T-helper 2 cell treated with Interferon-gamma antibody and Interleukin-4, amounts not matched to agents 5 μg/mL and 100 μg/mL, for 36 hours (primary cell): ENCODE measurements around the gene PHLDA1.

Experiments used
- DNase-seq: peaks from one replicate; pipeline ENCODE4 v3.0.0; 2021; ENCODE audit warnings: low spot score
- H3K27ac Mint-ChIP-seq: one replicate; pipeline ENCODE4 v1.8.0; 2021; ENCODE audit warnings: mild to moderate bottlenecking, mixed read lengths
- H3K27me3 Mint-ChIP-seq: one replicate; pipeline ENCODE4 v1.8.0; 2021; ENCODE audit warnings: low read depth, mixed read lengths
- H3K36me3 Mint-ChIP-seq: one replicate; pipeline ENCODE4 v1.8.0; 2021; ENCODE audit warnings: low read depth, mixed read lengths
- H3K4me1 Mint-ChIP-seq: one replicate; pipeline ENCODE4 v1.8.0; 2021; ENCODE audit warnings: low read depth, mixed read lengths
- H3K4me3 Mint-ChIP-seq: one replicate; pipeline ENCODE4 v1.8.0; 2022; ENCODE audit warnings: mild to moderate bottlenecking, moderate library complexity, mixed read lengths
- H3K9me3 Mint-ChIP-seq: one replicate; pipeline ENCODE4 v1.8.0; 2021; ENCODE audit warnings: mixed read lengths

Gene PHLDA1

DNA sequence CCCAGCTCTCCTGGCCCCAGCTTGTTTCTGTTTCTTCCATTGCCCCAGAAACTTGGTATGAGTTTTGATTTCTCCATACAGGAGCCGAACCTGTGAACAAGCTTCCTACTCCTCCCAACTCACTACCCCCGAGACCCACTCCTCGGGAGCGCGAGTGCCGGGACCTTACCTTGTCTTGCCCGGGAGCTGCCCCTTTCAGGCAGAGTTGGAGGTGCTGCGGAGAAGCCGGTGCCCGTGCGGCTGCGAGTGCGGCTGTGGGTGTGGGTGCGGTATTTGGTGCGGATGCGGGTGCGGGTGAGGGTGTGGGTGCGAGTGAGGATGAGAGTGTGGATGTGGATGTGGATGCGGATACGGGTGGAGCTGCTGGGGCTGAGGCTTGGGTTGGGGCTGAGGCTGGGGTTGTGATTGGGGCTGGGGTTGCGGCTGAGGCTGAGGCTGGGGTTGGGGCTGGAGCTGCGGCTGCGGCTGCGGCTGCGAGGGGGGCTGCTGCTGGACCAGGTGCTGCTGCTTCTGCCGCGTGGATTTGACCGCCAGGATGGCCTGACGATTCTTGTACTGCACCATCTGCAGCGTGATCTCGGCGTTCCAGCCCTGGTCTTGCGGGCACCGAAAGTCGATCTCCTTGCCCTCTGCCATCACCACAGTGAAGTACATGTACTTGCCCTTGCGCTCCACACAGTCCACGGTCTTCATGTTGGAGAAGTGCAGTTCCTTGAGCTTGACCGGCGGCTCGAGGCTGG lies 1.1 kb downstream of the PHLDA1 start:
- peaks cover 3% of the 10 kb centered on the region for H3K27me3 Mint-ChIP-seq
- H3K4me1 Mint-ChIP-seq = peaks cover 50% of the 10 kb centered on the region
- H3K27ac Mint-ChIP-seq = peak overlapping the region; percentile 97
- DNase-seq = peak; percentile 54
- H3K9me3 Mint-ChIP-seq = no peaks in the 10 kb centered on the region
- H3K36me3 Mint-ChIP-seq = peaks cover 42% of the 10 kb centered on the region
- peak overlapping the region; percentile 98 for H3K4me3 Mint-ChIP-seq

- H3K27me3 Mint-ChIP-seq = peaks cover 3% of the 10 kb centered on the region
- no peaks in the 10 kb centered on the region for H3K9me3 Mint-ChIP-seq
- peak; percentile 40 for DNase-seq
- H3K36me3 Mint-ChIP-seq = peaks cover 44% of the 10 kb centered on the region
- H3K4me1 Mint-ChIP-seq = peaks cover 50% of the 10 kb centered on the region
- H3K27ac Mint-ChIP-seq = peak overlapping the region; percentile 97
- H3K4me3 Mint-ChIP-seq = peak overlapping the region; percentile 98
These were observed 1.6 kb downstream of the PHLDA1 start for GRCh38 chr12:76029982-76030340.

- H3K4me3 Mint-ChIP-seq = peak overlapping the region; percentile 98
- H3K9me3 Mint-ChIP-seq = no peaks in the 10 kb centered on the region
- H3K27me3 Mint-ChIP-seq = peaks cover 3% of the 10 kb centered on the region
- DNase-seq = no peak
- H3K4me1 Mint-ChIP-seq = peaks cover 56% of the 10 kb centered on the region
- peaks cover 44% of the 10 kb centered on the region for H3K36me3 Mint-ChIP-seq
- H3K27ac Mint-ChIP-seq = peak overlapping the region; percentile 76
These were observed 2.9 kb downstream of the PHLDA1 start for GRCh38 chr12:76028571-76029277.

GRCh38 chr12:76026643-76027063 lies 4.9 kb downstream of the PHLDA1 start:
- H3K4me3 Mint-ChIP-seq = no peak overlapping the region
- no peak for DNase-seq
- peaks cover 43% of the 10 kb centered on the region for H3K36me3 Mint-ChIP-seq
- peaks cover 49% of the 10 kb centered on the region for H3K4me1 Mint-ChIP-seq
- peaks cover 3% of the 10 kb centered on the region for H3K27me3 Mint-ChIP-seq
- no peak overlapping the region for H3K27ac Mint-ChIP-seq
- H3K9me3 Mint-ChIP-seq = no peaks in the 10 kb centered on the region

GRCh38 chr12:76025601-76026575 lies 5.7 kb downstream of the PHLDA1 start:
- DNase-seq = no peak
- H3K27ac Mint-ChIP-seq = peak overlapping the region; percentile 4
- H3K9me3 Mint-ChIP-seq = no peaks in the 10 kb centered on the region
- H3K4me3 Mint-ChIP-seq = no peak overlapping the region
- peaks cover 45% of the 10 kb centered on the region for H3K36me3 Mint-ChIP-seq
- peaks cover 55% of the 10 kb centered on the region for H3K4me1 Mint-ChIP-seq
- peaks cover 3% of the 10 kb centered on the region for H3K27me3 Mint-ChIP-seq

- no peak for DNase-seq
- H3K9me3 Mint-ChIP-seq = no peaks in the 10 kb centered on the region
- peaks cover 39% of the 10 kb centered on the region for H3K36me3 Mint-ChIP-seq
- H3K27ac Mint-ChIP-seq = no peak overlapping the region
- no peaks in the 10 kb centered on the region for H3K27me3 Mint-ChIP-seq
- H3K4me3 Mint-ChIP-seq = no peak overlapping the region
- H3K4me1 Mint-ChIP-seq = peaks cover 61% of the 10 kb centered on the region
These were observed 6.5 kb downstream of the PHLDA1 start for GRCh38 chr12:76024942-76025600.

DNA sequence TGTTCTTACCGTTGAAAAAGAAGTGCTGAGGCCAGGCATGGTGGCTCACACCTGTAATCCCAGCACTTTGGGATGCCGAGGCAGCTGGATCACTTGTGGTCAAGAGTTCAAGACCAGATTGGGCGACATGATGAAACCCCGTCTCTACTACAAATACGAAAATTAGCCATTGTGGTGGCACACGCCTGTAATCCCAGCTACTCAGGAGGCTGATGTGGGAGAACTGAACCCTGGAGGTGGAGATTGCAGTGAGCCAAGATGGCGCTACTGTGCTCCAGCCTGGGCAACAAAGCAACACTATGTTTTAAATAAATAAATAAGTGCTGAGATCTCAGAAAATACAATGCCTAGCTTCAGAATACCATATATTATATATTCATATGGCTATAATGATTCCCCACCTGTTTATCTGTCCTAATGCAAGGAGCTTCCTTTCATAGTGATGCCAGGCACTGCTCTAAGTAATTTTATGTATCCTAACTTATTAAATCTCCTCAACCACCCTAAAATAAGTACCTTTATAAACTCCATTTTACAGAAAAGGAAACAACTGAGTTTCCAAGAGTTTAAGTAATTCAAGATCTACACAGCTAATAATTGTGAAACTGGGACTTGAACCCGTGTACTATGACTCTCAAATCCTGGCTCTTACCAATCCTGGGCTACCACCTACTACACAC lies 7.3 kb downstream of the PHLDA1 start:
- Mint-ChIP-seq H3K27me3 (no peaks in the 10 kb centered on the region), H3K27ac (no peak overlapping the region), H3K9me3 (no peaks in the 10 kb centered on the region), H3K36me3 (peaks cover 32% of the 10 kb centered on the region), H3K4me3 (no peak overlapping the region), H3K4me1 (peaks cover 66% of the 10 kb centered on the region)
- no peak for DNase-seq

GRCh38 chr12:76023069-76023690 lies 8.4 kb downstream of the PHLDA1 start:
- Mint-ChIP-seq H3K36me3 (peaks cover 22% of the 10 kb centered on the region), H3K4me3 (no peak overlapping the region), H3K9me3 (no peaks in the 10 kb centered on the region), H3K27ac (peak overlapping the region; percentile 13), H3K27me3 (no peaks in the 10 kb centered on the region), H3K4me1 (peaks cover 65% of the 10 kb centered on the region)
- DNase-seq = no peak

DNA sequence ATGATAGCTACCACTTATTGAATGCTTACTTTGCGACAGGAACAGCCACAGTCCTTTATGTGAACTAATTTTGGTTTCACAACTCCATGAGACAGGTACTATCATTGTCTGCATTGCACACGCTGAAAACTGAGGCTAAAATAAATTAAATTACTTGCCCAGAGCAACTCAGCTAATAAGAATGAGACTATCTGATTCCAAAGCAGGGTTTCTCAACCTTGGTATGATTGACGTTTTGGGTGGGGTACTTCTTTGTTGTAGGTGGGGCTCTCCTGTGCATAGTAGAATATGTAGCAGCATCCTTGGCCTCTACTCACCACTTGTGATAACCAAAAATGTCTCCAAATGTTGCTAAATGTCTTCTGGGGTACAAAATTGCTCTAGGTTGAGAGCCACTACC lies 9.1 kb downstream of the PHLDA1 start:
- Mint-ChIP-seq H3K36me3 (peaks cover 21% of the 10 kb centered on the region), H3K4me3 (no peak overlapping the region), H3K27ac (peak overlapping the region; percentile 13), H3K27me3 (no peaks in the 10 kb centered on the region), H3K4me1 (peaks cover 66% of the 10 kb centered on the region), H3K9me3 (no peaks in the 10 kb centered on the region)
- DNase-seq = no peak

DNA sequence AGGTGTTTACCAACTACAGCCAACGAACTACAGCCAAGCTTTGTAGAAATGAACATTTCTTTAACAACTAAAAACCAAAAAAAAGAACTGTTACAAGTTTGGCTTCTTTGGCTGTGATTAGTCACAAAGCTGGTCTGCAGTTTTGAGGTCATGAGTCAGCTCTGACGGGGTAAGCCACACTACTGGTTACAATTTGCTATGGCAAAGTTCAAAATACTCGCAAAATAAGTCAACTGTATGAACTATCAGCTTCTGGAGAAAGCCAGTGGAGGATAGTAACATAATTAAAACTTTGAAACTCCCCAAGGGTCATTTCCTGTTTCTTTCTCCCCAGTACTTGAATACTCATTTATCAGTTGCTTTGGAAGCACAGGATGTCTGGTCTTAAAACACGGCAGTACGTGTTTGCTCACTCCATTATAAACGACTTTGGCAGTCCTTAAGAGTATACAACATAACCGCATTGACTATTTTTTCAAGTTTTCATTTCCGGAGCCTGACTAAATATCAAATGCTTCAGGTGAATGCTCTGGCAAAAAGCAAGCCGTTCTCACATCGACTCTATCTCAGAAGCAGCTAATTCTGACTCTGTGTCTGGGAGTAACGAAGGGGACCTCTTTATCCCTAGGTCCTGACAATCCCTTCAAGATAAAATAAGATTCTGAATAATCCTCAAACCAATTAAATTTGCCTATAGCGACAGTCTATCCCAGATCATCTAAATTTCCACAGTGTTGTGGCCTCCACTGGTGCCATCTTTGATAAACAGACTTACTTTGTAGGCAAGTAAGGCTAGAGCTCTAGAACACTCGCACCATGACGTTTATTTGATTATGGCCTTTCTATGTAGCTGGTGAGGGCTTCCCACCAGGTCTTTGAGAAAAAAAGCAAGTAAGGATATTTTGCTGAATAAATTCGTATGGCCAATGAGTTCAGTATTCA lies 10.6 kb downstream of the PHLDA1 start:
- Mint-ChIP-seq H3K4me3 (peak overlapping the region; percentile 78), H3K27ac (peak overlapping the region; percentile 100), H3K27me3 (no peaks in the 10 kb centered on the region), H3K9me3 (no peaks in the 10 kb centered on the region), H3K36me3 (peaks cover 11% of the 10 kb centered on the region), H3K4me1 (peaks cover 59% of the 10 kb centered on the region)
- DNase-seq = peak; percentile 82

DNA sequence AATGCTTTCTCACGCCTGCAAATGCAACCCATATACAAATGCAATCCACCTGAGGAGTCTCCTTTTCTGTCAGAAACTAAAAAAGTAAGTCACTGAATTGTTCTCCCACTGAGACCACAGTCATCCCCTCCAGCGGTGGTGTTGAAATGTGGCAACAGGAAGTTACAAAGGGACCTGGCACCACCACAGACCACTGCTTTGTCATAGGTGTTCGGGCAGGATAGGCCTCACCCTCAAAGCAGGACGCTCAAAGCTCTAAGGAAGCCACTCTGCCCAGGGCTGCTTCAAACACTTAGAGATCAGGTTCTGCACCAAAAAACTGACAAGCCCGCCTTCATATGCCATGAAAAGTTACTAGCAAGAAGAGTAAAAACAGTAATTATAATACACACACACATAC lies 11.3 kb downstream of the PHLDA1 start:
- Mint-ChIP-seq H3K4me3 (peak overlapping the region; percentile 78), H3K4me1 (peaks cover 61% of the 10 kb centered on the region), H3K27ac (peak overlapping the region; percentile 100), H3K27me3 (no peaks in the 10 kb centered on the region), H3K9me3 (no peaks in the 10 kb centered on the region), H3K36me3 (peaks cover 5% of the 10 kb centered on the region)
- peak; percentile 87 for DNase-seq

GRCh38 chr12:76018672-76019071 lies 12.9 kb downstream of the PHLDA1 start:
- peak overlapping the region; percentile 69 for H3K27ac Mint-ChIP-seq
- H3K9me3 Mint-ChIP-seq = no peaks in the 10 kb centered on the region
- H3K4me3 Mint-ChIP-seq = no peak overlapping the region

More at GRCh38 chr12:76018672-76019071, 12.9 kb downstream of the PHLDA1 start:
- Mint-ChIP-seq H3K4me1 (peaks cover 50% of the 10 kb centered on the region), H3K36me3 (peaks cover 5% of the 10 kb centered on the region), H3K27me3 (no peaks in the 10 kb centered on the region)
- no peak for DNase-seq
